HEK293T (cell line): Measurements from ENCODE around the gene PSMG2.

Experiments
- BHLHE40 ChIP-seq: fragments of 450-650 bp; IDR thresholded peaks from 2 replicates; pipeline ENCODE4 v1.6.1; 2016; ENCODE audit warnings: mild to moderate bottlenecking, moderate library complexity, borderline replicate concordance
- CTBP1 ChIP-seq: fragments of 450-650 bp; IDR thresholded peaks from 2 replicates; pipeline ENCODE4 v1.6.1; 2016; ENCODE audit warnings: borderline replicate concordance
- ELF4 ChIP-seq: fragments of 450-650 bp; IDR thresholded peaks from 2 replicates; pipeline ENCODE4 v1.6.1; 2017; ENCODE audit warnings: antibody characterized with exemption
- FOXA1 ChIP-seq: fragments of 450-650 bp; IDR thresholded peaks from 2 replicates; pipeline ENCODE4 v1.6.1; 2016; ENCODE audit warnings: mild to moderate bottlenecking
- FOXK2 ChIP-seq: fragments of 450-650 bp; IDR thresholded peaks from 2 replicates; pipeline ENCODE4 v1.6.1; 2016; ENCODE audit warnings: mild to moderate bottlenecking
- FOXM1 ChIP-seq: fragments of 450-650 bp; IDR thresholded peaks from 2 replicates; pipeline ENCODE4 v1.6.1; 2017; ENCODE audit warnings: mild to moderate bottlenecking, borderline replicate concordance
- SP1 ChIP-seq: fragments of 450-650 bp; IDR thresholded peaks from 2 replicates; pipeline ENCODE4 v1.6.1; 2017
- ZNF384 ChIP-seq: fragments of 450-650 bp; IDR thresholded peaks from 2 replicates; pipeline ENCODE4 v1.6.1; 2016

GRCh38 chr18:12726774-12727550 is 24.1 kb downstream of the PSMG2 start:
- TF ChIP-seq ZNF384 (no peak), FOXM1 (no peak), BHLHE40 (no peak), CTBP1 (no peak), FOXA1 (no peak), SP1 (no peak), FOXK2 (no peak), ELF4 (no peak)
